ENCODE results near the gene TBC1D4. TPM values are rescaled to one million over a fixed set of nuclear protein-coding genes. Genes with fewer than 3 reads are reported as not detected.

The TBC1D4 gene
- total RNA-seq, 1 donor from 2014 or later: 19.8 TPM

GRCh38 chr13:75399879-75400217 is 82.1 kb downstream of the TBC1D4 start:
- Histone ChIP-seq H3K27ac (ENCODE audit: low read depth, low read length) (peak overlapping the region; percentile 32), H3K4me1 (ENCODE audit: control insufficient read depth in 3 of 3, insufficient read depth in 3 of 3, low read length in 3 of 3) (peaks cover 13 to 35% (median 34%) of the 10 kb centered on the region in 3 donors), H3K36me3 (ENCODE audit: control insufficient read depth in 3 of 3, insufficient read depth in 3 of 3, low read length in 3 of 3) (no peaks in the 10 kb centered on the region), H3K9ac (ENCODE audit: low read depth in 1 of 3, low read length in 3 of 3) (no peak overlapping the region), H3K4me3 (ENCODE audit: low read length in 3 of 3) (peak overlapping the region in 1 of 3 donors; percentile 7), H3K9me3 (ENCODE audit: control insufficient read depth in 3 of 3, low read length in 3 of 3) (no peaks in the 10 kb centered on the region), H3K27me3 (ENCODE audit: control insufficient read depth in 3 of 3, insufficient read depth in 3 of 3, low read length in 3 of 3) (no peaks in the 10 kb centered on the region)

DNA sequence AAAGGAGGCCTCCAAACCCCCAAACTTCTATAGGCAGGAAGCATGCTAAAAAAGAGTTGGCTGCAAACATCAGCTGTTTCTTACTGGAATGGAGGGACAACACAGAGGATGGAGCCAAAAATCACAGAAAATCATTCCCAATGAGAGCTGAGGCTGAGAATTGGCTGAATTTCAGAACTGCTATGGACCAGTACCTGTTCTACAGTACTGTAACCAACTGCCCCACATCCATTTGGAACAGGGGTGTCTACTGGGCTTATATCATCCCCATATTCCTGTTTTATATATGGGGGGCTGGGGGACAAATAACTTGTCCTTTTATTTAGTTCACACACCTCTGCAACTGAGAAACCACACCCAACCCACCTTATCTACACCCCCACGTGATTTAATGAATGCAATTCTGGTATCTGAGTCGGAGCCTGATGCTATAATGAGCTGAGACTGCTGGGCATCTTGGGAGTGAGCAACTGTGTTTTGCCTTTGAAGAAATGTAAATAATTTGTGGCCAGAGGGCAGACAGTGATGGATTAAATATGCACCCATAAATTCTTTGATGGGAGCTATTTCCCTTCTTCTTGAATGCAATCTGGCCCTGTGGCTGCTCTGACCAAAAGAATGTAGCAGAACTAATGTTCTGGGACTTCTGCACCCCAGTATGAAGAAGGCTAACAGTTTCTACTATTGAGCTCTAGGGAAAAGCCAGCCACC is 82.6 kb downstream of the TBC1D4 start:
- Histone ChIP-seq H3K9me3 (ENCODE audit: control insufficient read depth in 3 of 3, low read length in 3 of 3) (no peaks in the 10 kb centered on the region), H3K4me1 (ENCODE audit: control insufficient read depth in 3 of 3, insufficient read depth in 3 of 3, low read length in 3 of 3) (peaks cover 10 to 33% (median 32%) of the 10 kb centered on the region in 3 donors), H3K36me3 (ENCODE audit: control insufficient read depth in 3 of 3, insufficient read depth in 3 of 3, low read length in 3 of 3) (no peaks in the 10 kb centered on the region), H3K4me3 (ENCODE audit: low read length in 3 of 3) (peak overlapping the region in 1 of 3 donors; percentile 7), H3K27me3 (ENCODE audit: control insufficient read depth in 3 of 3, insufficient read depth in 3 of 3, low read length in 3 of 3) (no peaks in the 10 kb centered on the region), H3K9ac (ENCODE audit: low read depth in 1 of 3, low read length in 3 of 3) (no peak overlapping the region), H3K27ac (ENCODE audit: low read depth, low read length) (peak overlapping the region; percentile 32)

DNA sequence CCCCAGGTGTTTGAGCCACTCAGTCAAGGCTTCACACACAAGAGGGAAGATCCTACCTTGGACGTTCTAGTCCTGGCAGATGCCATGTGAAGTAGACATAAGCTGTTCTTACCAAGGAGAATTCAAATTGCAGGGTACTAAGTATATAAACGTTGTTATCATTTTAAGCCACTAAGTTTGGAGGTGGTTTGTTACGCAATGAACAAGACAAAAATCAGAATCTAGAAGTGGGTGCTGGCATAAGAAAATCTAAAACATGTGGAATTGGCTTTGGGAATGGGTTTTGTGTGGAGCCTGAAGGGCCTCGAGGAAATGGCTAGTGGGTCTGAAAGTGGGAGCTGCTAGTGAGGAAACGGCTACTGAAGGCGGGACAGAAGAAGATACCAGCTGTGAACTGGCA is 83.9 kb downstream of the TBC1D4 start:
- no peak overlapping the region for H3K4me3 ChIP-seq (ENCODE audit: low read length in 3 of 3)
- H3K27ac ChIP-seq (ENCODE audit: low read depth, low read length): peak overlapping the region; percentile 22
- no peaks in the 10 kb centered on the region for H3K9me3 ChIP-seq (ENCODE audit: control insufficient read depth in 3 of 3, low read length in 3 of 3)
- no peaks in the 10 kb centered on the region for H3K36me3 ChIP-seq (ENCODE audit: control insufficient read depth in 3 of 3, insufficient read depth in 3 of 3, low read length in 3 of 3)
- peaks cover 10 to 33% (median 29%) of the 10 kb centered on the region in 3 donors for H3K4me1 ChIP-seq (ENCODE audit: control insufficient read depth in 3 of 3, insufficient read depth in 3 of 3, low read length in 3 of 3)
- H3K9ac ChIP-seq (ENCODE audit: low read depth in 1 of 3, low read length in 3 of 3): no peak overlapping the region
- no peaks in the 10 kb centered on the region for H3K27me3 ChIP-seq (ENCODE audit: control insufficient read depth in 3 of 3, insufficient read depth in 3 of 3, low read length in 3 of 3)

DNA sequence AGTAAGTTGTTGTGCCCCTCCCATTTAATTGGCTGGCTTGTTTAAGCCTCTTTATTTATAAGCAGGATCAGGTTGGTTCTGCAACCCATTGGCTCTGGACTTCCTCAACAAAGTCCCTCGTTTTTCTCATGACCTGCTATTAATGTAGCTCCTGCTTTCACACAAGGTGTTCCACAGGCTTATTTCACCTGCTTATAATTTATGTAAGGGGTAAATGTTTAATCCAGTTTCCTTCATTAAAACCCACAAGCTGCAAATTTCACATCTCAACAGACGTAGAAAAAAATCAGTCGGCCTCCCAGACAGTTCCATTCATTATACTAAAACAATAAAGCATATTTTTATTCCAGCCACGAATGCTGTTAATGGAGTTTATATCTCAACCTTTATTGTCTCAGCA is 86.1 kb downstream of the TBC1D4 start:
- H3K4me3 ChIP-seq (ENCODE audit: low read length in 3 of 3): no peak overlapping the region
- no peaks in the 10 kb centered on the region for H3K36me3 ChIP-seq (ENCODE audit: control insufficient read depth in 3 of 3, insufficient read depth in 3 of 3, low read length in 3 of 3)
- H3K27ac ChIP-seq (ENCODE audit: low read depth, low read length): no peak overlapping the region
- H3K4me1 ChIP-seq (ENCODE audit: control insufficient read depth in 3 of 3, insufficient read depth in 3 of 3, low read length in 3 of 3): peaks cover 6 to 37% (median 23%) of the 10 kb centered on the region in 3 donors
- H3K9ac ChIP-seq (ENCODE audit: low read depth in 1 of 3, low read length in 3 of 3): no peak overlapping the region
- H3K9me3 ChIP-seq (ENCODE audit: control insufficient read depth in 3 of 3, low read length in 3 of 3): no peaks in the 10 kb centered on the region
- no peaks in the 10 kb centered on the region for H3K27me3 ChIP-seq (ENCODE audit: control insufficient read depth in 3 of 3, insufficient read depth in 3 of 3, low read length in 3 of 3)

GRCh38 chr13:75395066-75395465 is 86.9 kb downstream of the TBC1D4 start:
- H3K4me1 ChIP-seq (ENCODE audit: control insufficient read depth in 3 of 3, insufficient read depth in 3 of 3, low read length in 3 of 3): peaks cover 5 to 33% (median 20%) of the 10 kb centered on the region in 3 donors
- no peak overlapping the region for H3K27ac ChIP-seq (ENCODE audit: low read depth, low read length)
- no peaks in the 10 kb centered on the region for H3K9me3 ChIP-seq (ENCODE audit: control insufficient read depth in 3 of 3, low read length in 3 of 3)
- no peak overlapping the region for H3K4me3 ChIP-seq (ENCODE audit: low read length in 3 of 3)
- no peak overlapping the region for H3K9ac ChIP-seq (ENCODE audit: low read depth in 1 of 3, low read length in 3 of 3)
- no peaks in the 10 kb centered on the region for H3K36me3 ChIP-seq (ENCODE audit: control insufficient read depth in 3 of 3, insufficient read depth in 3 of 3, low read length in 3 of 3)
- no peaks in the 10 kb centered on the region for H3K27me3 ChIP-seq (ENCODE audit: control insufficient read depth in 3 of 3, insufficient read depth in 3 of 3, low read length in 3 of 3)

GRCh38 chr13:75393839-75394520 is 88.0 kb downstream of the TBC1D4 start:
- H3K4me1 ChIP-seq (ENCODE audit: control insufficient read depth in 3 of 3, insufficient read depth in 3 of 3, low read length in 3 of 3): peaks cover 5 to 27% (median 15%) of the 10 kb centered on the region in 3 donors
- no peak overlapping the region for H3K9ac ChIP-seq (ENCODE audit: low read depth in 1 of 3, low read length in 3 of 3)
- H3K4me3 ChIP-seq (ENCODE audit: low read length in 3 of 3): no peak overlapping the region
- H3K36me3 ChIP-seq (ENCODE audit: control insufficient read depth in 3 of 3, insufficient read depth in 3 of 3, low read length in 3 of 3): no peaks in the 10 kb centered on the region
- no peaks in the 10 kb centered on the region for H3K27me3 ChIP-seq (ENCODE audit: control insufficient read depth in 3 of 3, insufficient read depth in 3 of 3, low read length in 3 of 3)
- H3K27ac ChIP-seq (ENCODE audit: low read depth, low read length): no peak overlapping the region
- H3K9me3 ChIP-seq (ENCODE audit: control insufficient read depth in 3 of 3, low read length in 3 of 3): no peaks in the 10 kb centered on the region

- Histone ChIP-seq H3K4me3 (ENCODE audit: low read length in 3 of 3) (peak overlapping the region in 1 of 3 donors; percentile 20), H3K9me3 (ENCODE audit: control insufficient read depth in 3 of 3, low read length in 3 of 3) (no peaks in the 10 kb centered on the region), H3K36me3 (ENCODE audit: control insufficient read depth in 3 of 3, insufficient read depth in 3 of 3, low read length in 3 of 3) (no peaks in the 10 kb centered on the region), H3K9ac (ENCODE audit: low read depth in 1 of 3, low read length in 3 of 3) (no peak overlapping the region), H3K27me3 (ENCODE audit: control insufficient read depth in 3 of 3, insufficient read depth in 3 of 3, low read length in 3 of 3) (no peaks in the 10 kb centered on the region), H3K27ac (ENCODE audit: low read depth, low read length) (no peak overlapping the region), H3K4me1 (ENCODE audit: control insufficient read depth in 3 of 3, insufficient read depth in 3 of 3, low read length in 3 of 3) (peaks cover 5 to 16% (median 13%) of the 10 kb centered on the region in 3 donors)
These were observed 90.4 kb downstream of the TBC1D4 start for GRCh38 chr13:75391432-75392100.

- Histone ChIP-seq H3K27ac (ENCODE audit: low read depth, low read length) (no peak overlapping the region), H3K9ac (ENCODE audit: low read depth in 1 of 3, low read length in 3 of 3) (no peak overlapping the region), H3K27me3 (ENCODE audit: control insufficient read depth in 3 of 3, insufficient read depth in 3 of 3, low read length in 3 of 3) (no peaks in the 10 kb centered on the region), H3K4me1 (ENCODE audit: control insufficient read depth in 3 of 3, insufficient read depth in 3 of 3, low read length in 3 of 3) (peaks cover 5 to 18% (median 11%) of the 10 kb centered on the region in 3 donors), H3K9me3 (ENCODE audit: control insufficient read depth in 3 of 3, low read length in 3 of 3) (no peaks in the 10 kb centered on the region), H3K4me3 (ENCODE audit: low read length in 3 of 3) (no peak overlapping the region), H3K36me3 (ENCODE audit: control insufficient read depth in 3 of 3, insufficient read depth in 3 of 3, low read length in 3 of 3) (no peaks in the 10 kb centered on the region)
These were observed 91.7 kb downstream of the TBC1D4 start for GRCh38 chr13:75390229-75390628.

- no peaks in the 10 kb centered on the region for H3K27me3 ChIP-seq (ENCODE audit: control insufficient read depth in 3 of 3, insufficient read depth in 3 of 3, low read length in 3 of 3)
- no peak overlapping the region for H3K9ac ChIP-seq (ENCODE audit: low read depth in 1 of 3, low read length in 3 of 3)
- H3K27ac ChIP-seq (ENCODE audit: low read depth, low read length): peak overlapping the region; percentile 37
- peaks cover 3 to 9% (median 5%) of the 10 kb centered on the region in 3 donors for H3K4me1 ChIP-seq (ENCODE audit: control insufficient read depth in 3 of 3, insufficient read depth in 3 of 3, low read length in 3 of 3)
- no peaks in the 10 kb centered on the region for H3K36me3 ChIP-seq (ENCODE audit: control insufficient read depth in 3 of 3, insufficient read depth in 3 of 3, low read length in 3 of 3)
- H3K4me3 ChIP-seq (ENCODE audit: low read length in 3 of 3): no peak overlapping the region
- H3K9me3 ChIP-seq (ENCODE audit: control insufficient read depth in 3 of 3, low read length in 3 of 3): no peaks in the 10 kb centered on the region
These were observed 96.3 kb downstream of the TBC1D4 start for GRCh38 chr13:75385708-75386083.

Data from skeletal muscle tissue (tissue), 4 donors.